Stomach smooth muscle (tissue), 2 donors: ENCODE data around the gene HS3ST4.
"Not testable (repeated sequence)": the region's sequence is repeated elsewhere in the genome, so short reads cannot be mapped to it uniquely, and the experiment has no call there.

Source experiments
- H3K27ac ChIP-seq: one replicate; pipeline ENCODE4 v1.7.0; 2013; ENCODE audit warnings: mild to moderate bottlenecking, low read length, inconsistent platforms
- H3K27me3 ChIP-seq, 2 donors: one replicate each; pipeline ENCODE4 v1.7.0; 2013; ENCODE audit warnings: low read length in 2 of 2; ENCODE audit not compliant: insufficient read depth in 2 of 2, control insufficient read depth in 1 of 2
- H3K36me3 ChIP-seq, 2 donors: one replicate each; pipeline ENCODE4 v1.7.0; 2013; ENCODE audit warnings: low read length in 2 of 2; ENCODE audit not compliant: control insufficient read depth in 2 of 2, insufficient read depth in 2 of 2
- H3K4me1 ChIP-seq: one replicate; pipeline ENCODE4 v1.7.0; 2013; ENCODE audit warnings: low read length; ENCODE audit not compliant: control insufficient read depth, insufficient read depth
- H3K4me3 ChIP-seq, 2 donors: one replicate each; pipeline ENCODE4 v1.7.0; 2013; ENCODE audit warnings: low read length in 2 of 2
- H3K9ac ChIP-seq, 2 donors: one replicate each; pipeline ENCODE4 v1.7.0; 2013; ENCODE audit warnings: low read length in 2 of 2, mild to moderate bottlenecking in 1 of 2
- H3K9me3 ChIP-seq, 2 donors: one replicate each; pipeline ENCODE4 v1.7.0; 2013; ENCODE audit warnings: low read length in 2 of 2; ENCODE audit not compliant: control insufficient read depth in 2 of 2
- donor health status: healthy.
- donor health status: Pancreatic carcinoma.

HS3ST4 gene

GRCh38 chr16:26071101-26071866, 379.5 kb downstream of the HS3ST4 start:
- H3K4me1 ChIP-seq: peaks cover 3% of the 10 kb centered on the region
- no peaks in the 10 kb centered on the region for H3K27me3 ChIP-seq
- H3K27ac ChIP-seq: peak overlapping the region; percentile 18
- H3K4me3 ChIP-seq: no peak overlapping the region
- no peaks in the 10 kb centered on the region for H3K9me3 ChIP-seq
- no peaks in the 10 kb centered on the region for H3K36me3 ChIP-seq
- no peak overlapping the region for H3K9ac ChIP-seq

DNA sequence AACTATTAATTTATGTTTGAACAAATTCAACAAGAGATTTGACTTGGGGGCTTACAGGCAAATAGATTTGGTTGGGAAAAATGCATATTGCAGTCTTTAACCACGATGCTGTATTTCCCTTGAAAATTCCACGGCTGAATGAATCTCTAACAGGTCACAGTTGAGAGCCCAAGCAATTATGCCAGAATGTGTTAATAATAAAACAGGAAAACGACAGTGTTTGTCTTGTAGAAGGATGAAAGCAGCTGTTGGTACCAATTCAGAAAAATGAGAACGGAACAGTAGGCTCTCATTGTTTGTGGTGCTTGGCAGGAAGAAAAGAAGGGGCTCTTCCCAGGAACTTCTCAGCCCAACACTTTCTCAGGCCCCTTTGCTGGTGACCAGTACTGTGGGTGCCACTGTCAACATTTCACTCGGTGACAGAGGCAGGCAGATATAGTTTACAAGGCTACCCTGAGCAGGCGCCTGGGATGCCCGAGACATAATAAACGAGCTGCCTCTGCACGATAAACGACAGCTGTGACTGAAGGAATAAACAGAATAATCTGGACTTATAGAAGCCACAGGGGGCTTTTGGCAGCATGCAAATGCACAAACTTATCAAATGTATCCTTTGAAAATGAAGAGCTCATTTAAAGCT, 387.1 kb downstream of the HS3ST4 start:
- no peak overlapping the region for H3K27ac ChIP-seq

GRCh38 chr16:26087091-26087490, 395.3 kb downstream of the HS3ST4 start:
- no peaks in the 10 kb centered on the region for H3K4me1 ChIP-seq
- H3K9ac ChIP-seq: no peak overlapping the region
- H3K9me3 ChIP-seq: no peaks in the 10 kb centered on the region
- H3K36me3 ChIP-seq: no peaks in the 10 kb centered on the region
- no peaks in the 10 kb centered on the region for H3K27me3 ChIP-seq
- no peak overlapping the region for H3K4me3 ChIP-seq
- no peak overlapping the region for H3K27ac ChIP-seq

More for the DNA sequence above, 387.1 kb downstream of the HS3ST4 start:
- Histone ChIP-seq H3K9ac (no peak overlapping the region), H3K4me3 (no peak overlapping the region), H3K36me3 (no peaks in the 10 kb centered on the region), H3K4me1 (no peaks in the 10 kb centered on the region), H3K9me3 (peaks cover 0 to 6% of the 10 kb centered on the region in 2 donors), H3K27me3 (peaks cover 0 to 3% of the 10 kb centered on the region in 2 donors)

DNA sequence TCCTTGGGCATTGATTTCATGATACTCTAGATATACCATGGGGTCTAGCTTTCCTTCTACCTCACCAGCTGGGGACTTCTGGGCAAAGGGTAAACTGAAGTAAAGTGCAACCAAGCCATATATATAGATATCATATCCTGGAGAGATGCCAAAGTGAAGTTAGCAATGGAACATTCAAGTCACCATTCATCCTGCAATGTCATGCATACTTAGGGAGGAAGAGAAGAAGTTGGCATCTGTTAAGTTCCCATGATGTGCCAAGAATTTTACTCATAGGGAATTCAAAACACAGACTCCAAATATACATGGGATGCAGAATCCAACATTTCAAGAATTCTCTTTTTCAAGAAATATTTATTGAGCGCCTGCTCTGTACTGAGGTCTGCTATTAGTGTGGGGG, 399.8 kb downstream of the HS3ST4 start:
- Histone ChIP-seq H3K9ac (no peak overlapping the region), H3K4me1 (no peaks in the 10 kb centered on the region), H3K36me3 (no peaks in the 10 kb centered on the region), H3K27me3 (no peaks in the 10 kb centered on the region), H3K4me3 (no peak overlapping the region), H3K27ac (no peak overlapping the region), H3K9me3 (no peaks in the 10 kb centered on the region)

GRCh38 chr16:26098206-26098605, 406.4 kb downstream of the HS3ST4 start:
- not testable (repeated sequence) for H3K4me3 ChIP-seq, H3K9ac ChIP-seq, H3K36me3 ChIP-seq, H3K9me3 ChIP-seq, H3K27me3 ChIP-seq, H3K27ac ChIP-seq, H3K4me1 ChIP-seq

- Histone ChIP-seq H3K9ac (no peak overlapping the region), H3K27ac (no peak overlapping the region)
Measured at GRCh38 chr16:26102369-26102768, 410.6 kb downstream of the HS3ST4 start.

DNA sequence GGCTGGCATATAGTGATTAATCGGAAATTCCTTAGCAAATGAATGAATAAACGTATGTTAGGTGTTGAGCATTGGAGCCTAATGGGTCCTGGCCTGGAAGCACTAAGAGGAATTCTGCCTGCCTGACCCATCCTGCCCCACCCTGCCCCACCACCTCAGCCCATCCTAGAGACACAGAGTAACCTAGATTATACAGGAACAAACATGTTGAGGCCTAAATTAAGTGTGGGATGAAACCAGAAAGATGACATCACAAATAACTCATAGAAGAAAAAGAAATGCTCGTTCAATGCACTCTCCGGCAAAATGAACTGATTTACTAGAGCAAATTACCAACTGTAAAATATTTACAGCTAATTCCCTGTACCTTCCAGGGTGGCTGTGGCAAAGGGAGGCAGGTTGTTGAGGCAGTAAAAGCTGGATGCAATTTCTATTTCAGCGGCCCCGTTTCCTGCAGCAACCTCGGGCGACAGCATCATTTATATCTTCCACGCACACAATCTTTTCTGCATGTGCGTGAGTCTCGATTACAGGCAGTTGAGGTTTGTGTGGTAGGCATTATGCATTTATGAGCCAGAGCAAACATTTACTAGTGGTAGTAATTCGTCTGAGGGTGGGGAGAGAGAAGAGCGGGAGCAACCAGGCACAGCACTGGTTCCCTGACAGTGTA, 417.2 kb downstream of the HS3ST4 start:
- H3K9me3 ChIP-seq: no peaks in the 10 kb centered on the region

More at GRCh38 chr16:26102369-26102768, 410.6 kb downstream of the HS3ST4 start:
- H3K36me3 ChIP-seq: no peaks in the 10 kb centered on the region
- H3K27me3 ChIP-seq: no peaks in the 10 kb centered on the region
- H3K9me3 ChIP-seq: peaks cover 0 to 2% of the 10 kb centered on the region in 2 donors
- H3K4me3 ChIP-seq: no peak overlapping the region
- H3K4me1 ChIP-seq: no peaks in the 10 kb centered on the region

GRCh38 chr16:26111900-26112299, 420.1 kb downstream of the HS3ST4 start:
- H3K36me3 ChIP-seq: no peaks in the 10 kb centered on the region
- H3K27me3 ChIP-seq: no peaks in the 10 kb centered on the region
- H3K4me1 ChIP-seq: no peaks in the 10 kb centered on the region
- H3K27ac ChIP-seq: no peak overlapping the region
- no peaks in the 10 kb centered on the region for H3K9me3 ChIP-seq
- H3K4me3 ChIP-seq: no peak overlapping the region
- no peak overlapping the region for H3K9ac ChIP-seq

More for the DNA sequence above, 417.2 kb downstream of the HS3ST4 start:
- no peaks in the 10 kb centered on the region for H3K36me3 ChIP-seq
- H3K27me3 ChIP-seq: no peaks in the 10 kb centered on the region
- H3K4me1 ChIP-seq: no peaks in the 10 kb centered on the region
- no peak overlapping the region for H3K9ac ChIP-seq
- no peak overlapping the region for H3K4me3 ChIP-seq
- H3K27ac ChIP-seq: no peak overlapping the region

- Histone ChIP-seq H3K4me3 (no peak overlapping the region), H3K36me3 (no peaks in the 10 kb centered on the region), H3K4me1 (no peaks in the 10 kb centered on the region), H3K27ac (no peak overlapping the region), H3K9me3 (peaks cover 0 to 3% of the 10 kb centered on the region in 2 donors), H3K27me3 (peaks cover 0 to 2% of the 10 kb centered on the region in 2 donors), H3K9ac (no peak overlapping the region)
Measured at GRCh38 chr16:26118575-26118974, 426.8 kb downstream of the HS3ST4 start.

DNA sequence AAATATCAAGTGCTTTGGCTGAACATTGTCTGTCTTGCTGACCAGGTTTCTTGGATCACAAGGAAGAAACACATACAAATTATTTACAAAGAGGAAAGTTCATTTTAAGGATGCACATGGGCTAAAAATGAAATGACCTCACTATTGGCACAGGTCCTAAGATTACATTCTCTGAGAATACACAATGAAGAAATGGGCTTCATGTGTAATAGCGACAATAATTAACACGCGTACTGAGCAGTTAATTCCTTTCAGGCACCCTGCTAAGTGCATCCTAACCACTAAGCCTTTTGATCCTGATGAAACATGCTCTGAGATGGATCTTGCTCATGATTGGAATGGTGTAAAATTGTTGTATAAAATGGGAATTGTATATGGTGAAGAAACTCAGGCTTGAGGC, 429.0 kb downstream of the HS3ST4 start:
- H3K27me3 ChIP-seq: peaks cover 0 to 2% of the 10 kb centered on the region in 2 donors
- no peaks in the 10 kb centered on the region for H3K36me3 ChIP-seq
- no peaks in the 10 kb centered on the region for H3K4me1 ChIP-seq
- no peak overlapping the region for H3K27ac ChIP-seq
- H3K4me3 ChIP-seq: no peak overlapping the region
- peaks cover 0 to 3% of the 10 kb centered on the region in 2 donors for H3K9me3 ChIP-seq
- H3K9ac ChIP-seq: no peak overlapping the region
